Measurements from ENCODE around the gene MAP7.

DNA sequence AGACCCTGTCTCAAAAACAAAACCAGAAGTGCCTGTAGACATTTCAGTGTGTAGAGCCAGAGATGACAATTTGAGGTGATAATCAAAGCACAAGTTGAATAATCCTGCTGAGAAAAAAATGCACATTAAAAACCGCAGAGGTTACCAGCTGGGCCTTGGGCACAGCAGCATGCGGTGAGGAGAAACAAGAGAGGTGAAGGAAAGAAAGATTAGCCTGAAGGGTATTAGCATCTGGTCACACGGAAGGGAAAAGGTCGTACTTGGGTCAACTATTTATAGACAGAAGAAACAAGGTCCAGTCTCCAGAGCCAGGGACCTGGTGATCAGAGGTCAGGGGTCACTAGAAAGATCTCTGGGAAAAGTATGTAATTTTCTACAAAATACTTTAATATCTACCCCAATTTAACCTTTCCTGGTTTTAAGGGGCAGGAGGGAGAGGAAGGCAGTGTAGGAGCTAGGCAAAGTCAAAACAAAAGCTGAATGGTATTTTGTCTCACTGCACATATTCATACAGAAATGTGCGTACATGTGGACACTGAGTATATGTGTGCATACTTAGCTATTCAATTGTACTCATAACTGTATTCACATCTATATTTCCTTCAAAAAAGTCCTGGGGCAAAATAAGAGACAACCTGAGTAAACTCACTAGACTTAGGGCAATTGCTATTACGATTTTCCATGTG, 10.1 kb downstream of the MAP7 start:
- TF ChIP-seq POLR2A (IDR thresholded peaks at IDR 0.05), result no peak
- TF ChIP-seq, protein P1, sequence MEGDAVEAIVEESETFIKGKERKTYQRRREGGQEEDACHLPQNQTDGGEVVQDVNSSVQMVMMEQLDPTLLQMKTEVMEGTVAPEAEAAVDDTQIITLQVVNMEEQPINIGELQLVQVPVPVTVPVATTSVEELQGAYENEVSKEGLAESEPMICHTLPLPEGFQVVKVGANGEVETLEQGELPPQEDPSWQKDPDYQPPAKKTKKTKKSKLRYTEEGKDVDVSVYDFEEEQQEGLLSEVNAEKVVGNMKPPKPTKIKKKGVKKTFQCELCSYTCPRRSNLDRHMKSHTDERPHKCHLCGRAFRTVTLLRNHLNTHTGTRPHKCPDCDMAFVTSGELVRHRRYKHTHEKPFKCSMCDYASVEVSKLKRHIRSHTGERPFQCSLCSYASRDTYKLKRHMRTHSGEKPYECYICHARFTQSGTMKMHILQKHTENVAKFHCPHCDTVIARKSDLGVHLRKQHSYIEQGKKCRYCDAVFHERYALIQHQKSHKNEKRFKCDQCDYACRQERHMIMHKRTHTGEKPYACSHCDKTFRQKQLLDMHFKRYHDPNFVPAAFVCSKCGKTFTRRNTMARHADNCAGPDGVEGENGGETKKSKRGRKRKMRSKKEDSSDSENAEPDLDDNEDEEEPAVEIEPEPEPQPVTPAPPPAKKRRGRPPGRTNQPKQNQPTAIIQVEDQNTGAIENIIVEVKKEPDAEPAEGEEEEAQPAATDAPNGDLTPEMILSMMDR (IDR thresholded peaks at IDR 0.05), result no peak
